Right atrium auricular region (tissue), 2 donors: ENCODE measurements around the gene TLE6. TPM values are rescaled to one million over a fixed set of nuclear protein-coding genes. Genes with fewer than 3 reads are reported as not detected.

Experiments
- DNase-seq: peaks from one replicate; pipeline ENCODE4 v3.0.0-alpha.2; 2019; ENCODE audit warnings: low spot score
- H3K27ac ChIP-seq, 2 donors: fragments of 200-600 bp; sonication (generic); 1 replicate in 1 of 2; 2 replicates in 1 of 2; pipeline ENCODE4 v1.5.1; 2016 to 2019
- H3K27me3 ChIP-seq, 2 donors: fragments of 200-600 bp; sonication (generic); one replicate each; pipeline versions ENCODE4 v1.5.1 to v1.6.0; 2017 to 2019
- H3K36me3 ChIP-seq: fragments of 200-600 bp; sonication (generic); one replicate; pipeline ENCODE4 v1.5.1; 2016
- H3K4me1 ChIP-seq, 2 donors: fragments of 200-600 bp; sonication (generic); one replicate each; pipeline versions ENCODE4 v1.5.1 to v1.6.0; 2017 to 2019
- H3K4me3 ChIP-seq, 2 donors: fragments of 200-600 bp; sonication (generic); 1 replicate in 1 of 2; 2 replicates in 1 of 2; pipeline ENCODE4 v1.5.1; 2017 to 2019; ENCODE audit warnings: mild to moderate bottlenecking in 1 of 2, moderate library complexity in 1 of 2
- H3K9me3 ChIP-seq, 2 donors: fragments of 200-600 bp; sonication (generic); one replicate each; pipeline ENCODE4 v1.5.1; 2019
- total RNA-seq, 2 donors: library from RNA; depleted of rRNA; stranded (reverse); fragments of >200 nt; gene quantifications; one replicate each; pipeline ENCODE4 v1.1.0, GENCODE V29; 2016
- TF ChIP-seq, protein P1 (sequence below), 2 donors: fragments of 200-600 bp; sonication (generic); IDR thresholded peaks; one replicate each; pipeline ENCODE4 v1.5.1; 2019; ENCODE audit warnings: antibody characterized with exemption in 2 of 2

The TLE6 gene
- total RNA-seq, 2 donors from 2014 or later: 2.1 to 5.2 TPM

DNA sequence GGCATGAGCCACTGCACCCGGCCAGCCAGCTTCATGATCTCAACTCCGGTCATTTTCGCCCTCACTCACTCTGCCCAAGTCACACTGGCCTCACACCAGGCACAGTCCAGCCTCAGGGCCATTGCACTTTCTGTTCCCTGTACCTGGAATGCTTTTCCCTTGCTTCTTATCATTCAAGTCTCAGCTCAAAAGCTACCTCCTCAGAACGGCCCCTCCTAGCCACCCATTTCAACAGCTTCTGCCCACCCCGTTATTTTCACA, 54.2 kb downstream of the TLE6 start:
- Histone ChIP-seq H3K27me3 (no peaks in the 10 kb centered on the region), H3K4me3 (no peak overlapping the region), H3K36me3 (no peaks in the 10 kb centered on the region), H3K9me3 (no peaks in the 10 kb centered on the region), H3K27ac (no peak overlapping the region), H3K4me1 (peaks cover 0 to 34% of the 10 kb centered on the region in 2 donors)
- no peak for DNase-seq
- TF ChIP-seq, protein P1, sequence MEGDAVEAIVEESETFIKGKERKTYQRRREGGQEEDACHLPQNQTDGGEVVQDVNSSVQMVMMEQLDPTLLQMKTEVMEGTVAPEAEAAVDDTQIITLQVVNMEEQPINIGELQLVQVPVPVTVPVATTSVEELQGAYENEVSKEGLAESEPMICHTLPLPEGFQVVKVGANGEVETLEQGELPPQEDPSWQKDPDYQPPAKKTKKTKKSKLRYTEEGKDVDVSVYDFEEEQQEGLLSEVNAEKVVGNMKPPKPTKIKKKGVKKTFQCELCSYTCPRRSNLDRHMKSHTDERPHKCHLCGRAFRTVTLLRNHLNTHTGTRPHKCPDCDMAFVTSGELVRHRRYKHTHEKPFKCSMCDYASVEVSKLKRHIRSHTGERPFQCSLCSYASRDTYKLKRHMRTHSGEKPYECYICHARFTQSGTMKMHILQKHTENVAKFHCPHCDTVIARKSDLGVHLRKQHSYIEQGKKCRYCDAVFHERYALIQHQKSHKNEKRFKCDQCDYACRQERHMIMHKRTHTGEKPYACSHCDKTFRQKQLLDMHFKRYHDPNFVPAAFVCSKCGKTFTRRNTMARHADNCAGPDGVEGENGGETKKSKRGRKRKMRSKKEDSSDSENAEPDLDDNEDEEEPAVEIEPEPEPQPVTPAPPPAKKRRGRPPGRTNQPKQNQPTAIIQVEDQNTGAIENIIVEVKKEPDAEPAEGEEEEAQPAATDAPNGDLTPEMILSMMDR (IDR thresholded peaks at IDR 0.05): no peak

DNA sequence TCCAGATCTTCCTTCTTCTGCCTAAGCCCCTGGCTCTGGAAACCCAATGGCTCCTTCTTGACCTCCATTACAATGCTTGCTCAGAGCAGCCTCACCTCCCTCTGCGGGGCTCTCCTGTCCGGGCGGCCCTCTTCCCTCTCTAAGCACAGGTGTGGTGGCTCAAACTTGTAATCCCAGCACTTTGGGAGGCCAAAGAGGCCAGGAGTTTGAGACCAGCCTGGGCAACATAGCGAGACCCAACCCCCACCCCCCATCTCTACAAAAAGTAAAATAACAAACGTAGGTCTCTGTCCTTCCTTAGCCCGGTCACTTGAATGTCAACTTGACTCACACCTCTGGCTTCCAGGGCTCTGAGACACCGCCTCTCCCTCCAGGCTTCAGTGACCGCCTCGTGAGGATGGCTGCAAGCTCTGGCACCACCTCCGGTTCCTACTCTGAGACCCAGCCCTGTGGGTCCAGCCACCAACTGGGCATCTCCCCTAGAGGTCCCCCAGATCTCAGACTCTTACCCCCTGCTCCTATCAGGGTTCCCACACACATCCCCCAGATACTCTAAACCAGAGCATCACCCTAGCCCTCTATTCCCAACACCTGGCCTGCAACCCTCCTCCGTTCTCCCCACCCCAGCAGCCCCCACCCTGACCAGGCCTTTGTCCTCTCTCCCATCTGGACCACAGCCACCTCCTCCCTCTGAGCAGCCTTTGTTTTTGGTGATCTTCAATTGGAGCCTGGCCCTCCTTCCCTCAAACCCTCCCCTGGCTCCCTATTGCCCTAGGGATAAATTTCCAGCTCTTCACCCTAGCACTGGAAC, 56.4 kb downstream of the TLE6 start:
- no peak for DNase-seq
- H3K36me3 ChIP-seq: no peaks in the 10 kb centered on the region
- peaks cover 0 to 29% of the 10 kb centered on the region in 2 donors for H3K4me1 ChIP-seq
- TF ChIP-seq, protein P1 (IDR thresholded peaks at IDR 0.05): no peak
- H3K4me3 ChIP-seq: no peak overlapping the region
- H3K9me3 ChIP-seq: no peaks in the 10 kb centered on the region
- H3K27ac ChIP-seq: no peak overlapping the region
- no peaks in the 10 kb centered on the region for H3K27me3 ChIP-seq

DNA sequence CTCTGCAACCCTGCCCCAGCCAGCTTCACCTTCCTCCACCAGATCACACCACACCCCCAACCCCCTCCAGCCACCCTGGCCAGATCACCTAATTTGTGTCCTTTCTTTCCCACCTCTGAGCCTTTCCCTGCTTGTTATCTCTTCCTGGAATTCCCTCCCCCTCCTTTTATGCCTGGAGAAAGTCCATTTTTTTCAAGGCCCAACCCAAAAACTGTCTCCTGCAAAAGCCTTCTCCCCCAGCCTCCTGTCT, 57.0 kb downstream of the TLE6 start:
- H3K36me3 ChIP-seq: no peaks in the 10 kb centered on the region
- peak overlapping the region; percentile 93 to 96 for H3K27ac ChIP-seq
- no peak overlapping the region for H3K4me3 ChIP-seq
- DNase-seq: no peak
- no peaks in the 10 kb centered on the region for H3K9me3 ChIP-seq
- TF ChIP-seq, protein P1 (IDR thresholded peaks at IDR 0.05): no peak
- H3K27me3 ChIP-seq: no peaks in the 10 kb centered on the region
- H3K4me1 ChIP-seq: peaks cover 0 to 28% of the 10 kb centered on the region in 2 donors

DNA sequence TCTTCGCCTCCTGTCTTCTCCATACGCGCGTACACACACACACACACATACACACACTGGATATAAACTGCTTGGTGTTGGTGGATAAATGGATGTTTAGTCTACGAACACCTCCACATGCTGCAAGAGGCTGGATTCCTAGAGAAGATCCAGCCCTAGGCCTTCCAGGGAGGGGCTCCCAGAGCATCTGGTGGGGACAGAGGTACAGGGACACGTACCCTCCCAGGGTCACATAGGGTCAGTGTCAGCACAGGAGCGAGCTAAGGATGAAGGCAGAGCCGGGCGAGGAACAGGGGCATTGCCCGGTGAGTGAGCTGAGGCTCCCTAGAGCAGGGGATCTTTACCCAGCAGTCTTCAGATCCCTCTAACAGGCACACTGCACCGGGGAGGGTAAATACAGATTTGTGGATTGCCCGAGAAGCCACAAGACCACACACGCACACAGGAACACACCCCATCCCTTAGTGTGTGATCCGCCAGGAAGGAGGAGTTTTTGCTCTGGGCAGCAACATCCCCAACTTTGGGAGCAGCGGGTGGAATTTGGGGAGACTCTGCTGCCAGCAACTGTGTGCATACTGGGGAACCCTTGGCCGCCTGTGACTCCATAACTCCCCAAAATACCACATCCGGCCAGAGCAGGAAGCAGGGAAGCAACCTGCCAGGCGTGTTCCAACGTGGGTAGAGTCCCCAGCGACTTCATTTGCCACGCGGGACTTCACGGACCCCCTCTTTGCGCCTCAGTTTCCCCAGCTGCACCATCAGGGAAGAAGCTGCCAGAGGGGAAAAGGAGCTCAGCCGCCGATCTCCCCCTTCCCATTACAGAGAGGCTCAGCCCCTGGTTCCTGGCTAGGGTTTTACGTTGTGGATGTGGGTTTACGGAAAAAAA, 57.5 kb downstream of the TLE6 start:
- TF ChIP-seq, protein P1 (IDR thresholded peaks at IDR 0.05): no peak
- H3K4me1 ChIP-seq: peaks cover 0 to 23% of the 10 kb centered on the region in 2 donors
- peak overlapping the region; percentile 93 to 96 for H3K27ac ChIP-seq
- peak overlapping the region; percentile 40 to 62 for H3K4me3 ChIP-seq
- no peaks in the 10 kb centered on the region for H3K27me3 ChIP-seq
- H3K9me3 ChIP-seq: no peaks in the 10 kb centered on the region
- H3K36me3 ChIP-seq: no peaks in the 10 kb centered on the region
- DNase-seq: no peak

DNA sequence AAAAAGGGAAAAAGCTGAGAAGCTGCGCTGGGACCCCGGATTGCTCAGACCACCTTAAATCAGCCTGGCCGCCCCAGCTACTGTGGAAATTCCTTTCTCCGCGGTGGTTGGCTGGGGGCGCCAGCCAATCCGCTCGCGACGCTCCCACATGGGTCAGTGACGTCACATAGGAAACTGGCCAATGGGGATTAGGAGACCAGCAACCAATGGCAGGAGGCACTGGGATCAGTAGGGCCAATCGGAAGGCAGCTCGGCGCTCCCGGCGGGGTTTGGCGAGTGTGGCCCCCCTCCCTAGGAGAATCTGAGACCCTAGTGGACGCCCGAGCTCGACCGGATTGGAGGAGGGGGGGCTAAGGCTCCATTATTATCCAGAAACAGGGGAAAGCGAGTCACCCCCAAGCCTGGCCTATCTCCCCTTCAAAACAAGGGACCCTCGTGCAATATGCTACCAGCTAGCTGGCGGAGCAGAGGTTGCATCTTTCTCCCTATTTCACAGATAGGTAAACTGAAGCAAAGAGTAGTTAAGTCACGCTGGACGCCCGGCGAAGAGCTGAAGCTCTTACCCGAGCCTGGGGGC, 58.3 kb downstream of the TLE6 start:
- peak; percentile 100 for DNase-seq
- Histone ChIP-seq H3K4me1 (peaks cover 0 to 23% of the 10 kb centered on the region in 2 donors), H3K4me3 (peak overlapping the region; percentile 42 to 62), H3K27ac (peak overlapping the region; percentile 93 to 96), H3K9me3 (no peaks in the 10 kb centered on the region), H3K27me3 (no peaks in the 10 kb centered on the region), H3K36me3 (no peaks in the 10 kb centered on the region)
- TF ChIP-seq, protein P1 (IDR thresholded peaks at IDR 0.05): no peak
